Motor neuron (in vitro differentiated cells): ENCODE results near the gene RALY. TPM values are rescaled to one million over a fixed set of nuclear protein-coding genes. Genes with fewer than 3 reads are reported as not detected.

ENCODE experiments used
- ATAC-seq, 8 experiments: fragments of 200-7000 bp; cut with Tn5 transposase; replicated peaks in 6 of 8; 2 replicates each; pipeline ENCODE4 v1.8.0; 2021; ENCODE audit warnings: mild to moderate bottlenecking in 8 of 8, moderate library complexity in 8 of 8
- H3K27ac ChIP-seq, 2 donors: fragments of 250-450 bp; sonication (Bioruptor Pico); 2 replicates each; pipeline ENCODE4 v1.9.0; 2021; ENCODE audit warnings: antibody characterized with exemption in 2 of 2, mild to moderate bottlenecking in 2 of 2, moderate library complexity in 1 of 2
- H3K4me1 ChIP-seq, 2 donors: fragments of 250-450 bp; sonication (Bioruptor Pico); replicated peaks in 1 of 2; 2 replicates each; pipeline ENCODE4 v1.6.1; 2021; ENCODE audit warnings: antibody characterized with exemption in 2 of 2, mild to moderate bottlenecking in 2 of 2, moderate library complexity in 1 of 2
- H3K4me3 ChIP-seq, 5 donors: fragments of 250-450 bp; sonication (Bioruptor Pico); 2 replicates each; pipeline ENCODE4 v1.9.0; 2021; ENCODE audit warnings: antibody characterized with exemption in 5 of 5, mild to moderate bottlenecking in 5 of 5, moderate library complexity in 4 of 5
- WGBS, 10 experiments: fragments of 450-650 bp; shearing (Covaris generic); methylation state at CpG; one replicate each; pipeline ENCODE4 v1.0.0; 2022; 5-methylcytosine and 5-hydroxymethylcytosine counted together
- in situ Hi-C, 9 experiments: fragments of 400-800 bp; cut with MboI; loops; one replicate each; pipeline ENCODE4 v1.15.0; 2021; ENCODE audit warnings: low sequenced_read_pairs in 9 of 9, low pct_unique_long_range_greater_than_20kb in 2 of 9; ENCODE audit not compliant: unreplicated experiment in 9 of 9
- total RNA-seq, 8 experiments: library from RNA; unstranded; fragments of 300-600 nt; gene quantifications; 2 replicates each; pipeline versions ENCODE4 v1.2.3 to v1.2.4, GENCODE V29; 2022

Gene RALY
- total RNA-seq, 8 experiments from 2014 or later: 59.8 to 155 (median 76.3) TPM

- WGBS, 10 experiments: 51 to 100% (median 78%) methylated on average over 1 to 5 of the region's 9 CpGs; no CpG with 5 or more reads in 2 of the 10 experiments
- no peaks in the 10 kb centered on the region for H3K4me1 ChIP-seq
- no peak overlapping the region for H3K4me3 ChIP-seq
- peak in 2 of 8 experiments; percentile 17 to 45 for ATAC-seq
- H3K27ac ChIP-seq: no peak overlapping the region
- in situ Hi-C loops: no loop called here
These were observed 103.2 kb downstream of the RALY start for GRCh38 chr20:34096699-34097444.

DNA sequence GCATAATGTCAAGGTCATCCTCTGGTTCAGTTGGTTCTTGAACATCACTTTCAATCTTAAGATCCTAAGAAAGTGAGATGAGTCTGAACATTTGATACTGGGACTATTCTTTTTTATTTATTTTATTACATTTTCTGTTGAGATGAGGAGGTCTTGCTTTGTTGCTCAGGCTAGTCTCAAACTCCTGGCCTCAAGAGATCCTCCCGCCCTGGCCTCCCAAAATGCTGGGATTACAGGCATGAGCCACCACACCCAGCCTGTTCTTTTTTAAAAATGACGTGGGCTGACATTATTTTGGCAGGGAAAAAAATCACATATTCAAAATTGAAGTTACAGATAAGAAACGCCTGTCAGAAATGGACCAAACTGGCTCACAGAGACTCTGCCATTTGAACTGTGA is 104.9 kb downstream of the RALY start:
- in situ Hi-C loops: no loop called here
- peak in 1 of 8 experiments; percentile 17 for ATAC-seq
- 31 to 100% (median 94%) methylated on average over 1 to 3 of the region's 3 CpGs; no CpG with 5 or more reads in 1 of the 10 experiments for WGBS, 10 experiments
- no peak overlapping the region for H3K4me3 ChIP-seq
- H3K4me1 ChIP-seq: no peaks in the 10 kb centered on the region
- H3K27ac ChIP-seq: no peak overlapping the region

GRCh38 chr20:34099675-34100074 is 106.0 kb downstream of the RALY start:
- no peak overlapping the region for H3K4me3 ChIP-seq
- H3K27ac ChIP-seq: no peak overlapping the region
- no peak for ATAC-seq
- no peaks in the 10 kb centered on the region for H3K4me1 ChIP-seq
- 72 to 100% (median 88%) methylated on average over 1 to 5 of the region's 5 CpGs; no CpG with 5 or more reads in 6 of the 10 experiments for WGBS, 10 experiments
- in situ Hi-C loops: no loop called here

- H3K27ac ChIP-seq: no peak overlapping the region
- no peak for ATAC-seq
- H3K4me1 ChIP-seq: no peaks in the 10 kb centered on the region
- WGBS, 10 experiments: 36 to 100% (median 97%) methylated on average over 1 to 3 of the region's 3 CpGs; no CpG with 5 or more reads in 2 of the 10 experiments
- in situ Hi-C loops: no loop called here
- no peak overlapping the region for H3K4me3 ChIP-seq
These were observed 106.9 kb downstream of the RALY start for GRCh38 chr20:34100576-34100975.

DNA sequence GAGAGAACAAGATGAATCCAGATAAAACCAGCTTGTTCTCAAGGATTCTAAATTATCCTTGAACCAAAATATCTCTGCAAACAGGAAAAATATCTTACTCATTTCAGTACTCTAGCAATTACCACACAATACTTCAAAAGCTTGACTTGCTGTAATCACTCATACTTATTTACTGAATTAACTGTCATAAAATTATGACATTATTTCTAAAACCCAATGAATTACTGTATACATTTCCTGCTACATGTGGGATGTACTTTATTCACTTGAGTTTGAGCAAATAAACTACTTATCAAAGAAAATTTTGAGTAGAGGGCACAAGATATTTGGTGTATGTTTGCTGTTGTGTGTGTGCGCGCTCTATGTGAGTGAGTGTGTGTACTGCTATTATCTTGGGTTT is 108.6 kb downstream of the RALY start:
- no peak for ATAC-seq
- no peak overlapping the region for H3K27ac ChIP-seq
- WGBS, 10 experiments: 90 to 100% (median 93%) methylated on average over 2 of the region's 2 CpGs; no CpG with 5 or more reads in 5 of the 10 experiments
- H3K4me1 ChIP-seq: no peaks in the 10 kb centered on the region
- in situ Hi-C loops: no loop called here
- no peak overlapping the region for H3K4me3 ChIP-seq

- ATAC-seq: no peak
- no peak overlapping the region for H3K4me3 ChIP-seq
- in situ Hi-C loops: no loop called here
- peaks cover 0 to 2% of the 10 kb centered on the region in 2 donors for H3K4me1 ChIP-seq
- H3K27ac ChIP-seq: no peak overlapping the region
- 86 to 100% (median 100%) methylated on average over 1 to 3 of the region's 3 CpGs; no CpG with 5 or more reads in 1 of the 10 experiments for WGBS, 10 experiments
These were observed 110.3 kb downstream of the RALY start for GRCh38 chr20:34104059-34104458.

- H3K4me3 ChIP-seq: no peak overlapping the region
- no peak for ATAC-seq
- no peak overlapping the region for H3K27ac ChIP-seq
- H3K4me1 ChIP-seq: peaks cover 9 to 10% of the 10 kb centered on the region in 2 donors
- in situ Hi-C loops: no loop called here
- WGBS, 10 experiments: 80 to 100% (median 100%) methylated on average over 1 to 3 of the region's 3 CpGs; no CpG with 5 or more reads in 3 of the 10 experiments
These were observed 112.4 kb downstream of the RALY start for GRCh38 chr20:34105978-34106675.

- Histone ChIP-seq H3K4me3 (no peak overlapping the region), H3K4me1 (peaks cover 9 to 13% of the 10 kb centered on the region in 2 donors), H3K27ac (no peak overlapping the region)
- in situ Hi-C loops: no loop called here
- 30 to 100% (median 82%) methylated on average over 1 to 4 of the region's 4 CpGs for WGBS, 10 experiments
- ATAC-seq: no peak
These were observed 115.0 kb downstream of the RALY start for GRCh38 chr20:34108616-34109174.

- 64 to 100% (median 88%) methylated on average over 1 to 6 of the region's 6 CpGs; no CpG with 5 or more reads in 1 of the 10 experiments for WGBS, 10 experiments
- Histone ChIP-seq H3K27ac (no peak overlapping the region), H3K4me3 (no peak overlapping the region), H3K4me1 (peaks cover 9 to 13% of the 10 kb centered on the region in 2 donors)
- in situ Hi-C loops: no loop called here
- no peak for ATAC-seq
These were observed 115.7 kb downstream of the RALY start for GRCh38 chr20:34109442-34109841.

GRCh38 chr20:34110025-34110744 is 116.5 kb downstream of the RALY start:
- in situ Hi-C loops: no loop called here
- WGBS, 10 experiments: 30 to 100% (median 78%) methylated on average over 1 to 10 of the region's 10 CpGs; no CpG with 5 or more reads in 1 of the 10 experiments
- Histone ChIP-seq H3K4me1 (peaks cover 9 to 13% of the 10 kb centered on the region in 2 donors), H3K4me3 (peak overlapping the region; percentile 70 to 90 (median 82)), H3K27ac (no peak overlapping the region)
- no peak for ATAC-seq

DNA sequence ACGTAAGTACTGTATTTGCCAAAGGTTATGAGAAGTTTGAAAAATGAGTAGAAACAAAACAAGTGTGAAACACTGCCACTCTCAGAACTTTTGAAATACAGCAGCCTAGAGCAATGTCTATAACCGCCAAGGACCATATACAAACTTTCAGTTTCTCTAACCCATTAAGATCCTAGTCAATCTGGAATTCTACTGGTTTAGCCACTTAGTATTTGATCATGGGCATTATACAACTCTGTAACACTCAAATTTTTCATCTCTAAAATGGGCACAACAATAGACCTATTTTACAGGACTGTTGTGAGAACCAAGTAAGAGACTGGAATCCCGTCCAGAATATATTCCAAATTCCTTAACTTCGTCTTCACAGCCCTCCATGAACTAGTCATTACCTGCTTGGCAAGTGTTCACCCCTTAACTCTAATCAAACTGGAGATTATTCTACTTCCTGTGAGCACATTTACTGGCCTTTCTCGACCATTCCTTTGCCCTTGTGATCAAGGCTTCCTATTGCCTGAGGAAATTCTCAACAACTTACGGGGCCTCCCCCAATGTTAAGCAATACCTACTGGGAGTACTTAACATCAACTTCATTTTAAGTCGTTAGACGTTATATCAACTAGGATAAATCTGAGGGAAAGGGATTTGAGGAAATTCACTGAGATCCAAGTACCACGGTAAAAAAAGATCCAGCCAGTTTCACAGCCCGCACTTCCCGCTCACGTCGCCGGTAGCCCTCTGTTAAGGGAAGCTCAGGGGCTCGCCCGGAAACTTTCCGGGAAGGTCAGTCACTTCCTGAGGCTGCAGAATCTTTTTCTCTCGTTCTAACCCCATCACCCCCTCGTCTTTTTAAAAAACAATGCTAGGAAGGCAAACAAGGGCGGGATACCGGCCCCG is 117.3 kb downstream of the RALY start:
- peak overlapping the region; percentile 70 to 90 (median 82) for H3K4me3 ChIP-seq
- peak in 2 of 8 experiments; percentile 1 to 7 for ATAC-seq
- in situ Hi-C loops: no loop called here
- peak overlapping the region; percentile 98 for H3K27ac ChIP-seq
- WGBS, 10 experiments: 0 to 48% (median 2%) methylated on average over 2 to 20 of the region's 22 CpGs; no CpG with 5 or more reads in 1 of the 10 experiments
- H3K4me1 ChIP-seq: peaks cover 9 to 13% of the 10 kb centered on the region in 2 donors
